DMS79 treated with DMSO at 0.1 percent for 48 hours (cell line): Measurements from ENCODE around the gene HMGA1.
"Not testable (repeated sequence)": the region's sequence is repeated elsewhere in the genome, so short reads cannot be mapped to it uniquely, and the experiment has no call there.

ENCODE experiments used
- DNase-seq: peaks from one replicate; lab custom pipeline; 2025; lab: John Stamatoyannopoulos, UW

Gene HMGA1

GRCh38 chr6:34260576-34261267 is 24.0 kb downstream of the HMGA1 start:
- DNase-seq: no peak

DNA sequence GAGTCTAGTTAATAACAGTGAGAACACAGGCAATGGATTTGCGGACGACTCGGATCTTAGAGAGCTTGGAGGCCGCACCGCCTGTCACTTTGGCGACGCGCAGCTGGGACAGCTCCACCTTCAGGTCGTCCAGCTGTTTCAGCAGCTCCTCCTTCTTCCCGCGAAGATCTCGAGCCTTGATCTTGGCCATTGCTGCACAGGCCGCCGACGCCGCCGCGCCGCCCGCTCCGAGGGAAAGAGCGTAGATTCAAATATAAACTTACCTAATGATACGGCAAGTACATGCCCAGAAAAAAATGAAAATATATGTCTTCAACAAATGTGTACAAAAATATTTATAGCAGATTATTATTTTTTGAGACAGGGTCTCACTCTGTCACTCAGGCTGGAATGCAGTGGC is 26.8 kb downstream of the HMGA1 start:
- not testable (repeated sequence) for DNase-seq

DNA sequence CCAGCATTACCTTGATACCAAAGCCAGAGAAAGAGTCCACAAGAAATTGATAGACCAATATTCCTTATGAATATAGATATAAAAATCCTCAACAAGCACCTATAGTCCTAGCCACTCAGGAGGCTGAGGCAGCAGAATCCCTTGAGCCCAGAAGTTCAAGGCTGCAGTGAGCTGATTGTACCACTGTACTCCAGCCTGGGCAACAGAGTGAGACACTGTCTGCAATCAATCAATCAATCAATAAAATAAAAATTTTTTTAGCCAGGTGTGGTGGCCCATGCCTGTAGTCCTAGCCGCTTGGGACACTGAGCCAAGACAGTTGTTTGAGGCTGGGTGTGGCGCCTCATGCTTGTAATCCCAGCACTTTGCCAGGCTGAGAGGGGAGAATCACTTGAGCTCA is 31.1 kb downstream of the HMGA1 start:
- no peak for DNase-seq

DNA sequence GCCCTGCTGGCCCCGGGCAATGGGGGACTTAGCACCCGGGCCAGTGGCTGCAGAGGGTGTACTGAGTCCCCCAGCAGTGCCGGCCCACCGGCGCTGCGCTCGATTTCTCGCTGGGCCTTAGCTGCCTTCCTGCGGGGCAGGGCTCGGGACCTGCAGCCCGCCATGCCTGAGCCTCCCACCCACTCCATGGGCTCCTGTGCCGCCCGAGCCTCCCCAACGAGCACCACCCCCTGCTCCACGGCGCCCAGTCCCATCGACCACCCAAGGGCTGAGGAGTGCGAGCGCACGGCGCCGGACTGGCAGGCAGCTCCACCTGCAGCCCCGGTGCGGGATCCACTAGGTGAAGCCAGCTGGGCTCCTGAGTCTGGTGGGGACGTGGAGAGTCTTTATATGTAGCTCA is 32.5 kb downstream of the HMGA1 start:
- DNase-seq: not testable (repeated sequence)

DNA sequence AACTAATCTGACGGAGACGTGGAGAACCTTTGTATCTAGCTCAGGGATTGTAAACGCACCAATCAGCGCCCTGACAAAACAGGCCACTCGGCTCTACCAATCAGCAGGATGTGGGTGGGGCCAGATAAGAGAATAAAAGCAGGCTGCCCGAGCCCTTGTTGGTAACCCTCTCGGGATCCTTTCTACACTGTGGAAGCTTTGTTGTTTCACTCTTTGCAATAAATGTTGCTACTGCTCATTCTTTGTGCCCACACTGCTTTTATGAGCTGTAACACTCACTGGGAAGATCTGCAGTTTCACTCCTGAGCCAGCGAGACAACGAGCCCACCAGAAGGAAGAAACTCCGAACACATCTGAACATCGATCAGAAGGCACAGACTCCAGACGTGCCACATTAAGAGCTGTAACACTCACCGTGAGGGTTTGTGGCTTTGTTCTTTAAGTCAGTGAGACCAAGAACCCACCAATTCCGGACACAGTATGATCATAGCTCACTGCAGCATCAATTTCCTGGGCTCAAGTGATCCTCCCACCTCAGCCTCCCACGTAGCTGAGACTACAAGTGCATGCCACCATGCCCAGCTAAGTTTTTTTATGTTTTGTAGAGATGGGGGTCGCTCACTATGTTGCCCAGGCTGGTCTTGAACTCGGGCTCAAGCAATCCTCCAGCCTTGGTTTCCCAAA is 33.1 kb downstream of the HMGA1 start:
- DNase-seq: not testable (repeated sequence)

- no peak for DNase-seq
Measured at GRCh38 chr6:34272013-34272926, 35.6 kb downstream of the HMGA1 start.

- no peak for DNase-seq
Measured at GRCh38 chr6:34273242-34273805, 36.7 kb downstream of the HMGA1 start.

GRCh38 chr6:34274129-34274528 is 37.5 kb downstream of the HMGA1 start:
- DNase-seq: no peak

DNA sequence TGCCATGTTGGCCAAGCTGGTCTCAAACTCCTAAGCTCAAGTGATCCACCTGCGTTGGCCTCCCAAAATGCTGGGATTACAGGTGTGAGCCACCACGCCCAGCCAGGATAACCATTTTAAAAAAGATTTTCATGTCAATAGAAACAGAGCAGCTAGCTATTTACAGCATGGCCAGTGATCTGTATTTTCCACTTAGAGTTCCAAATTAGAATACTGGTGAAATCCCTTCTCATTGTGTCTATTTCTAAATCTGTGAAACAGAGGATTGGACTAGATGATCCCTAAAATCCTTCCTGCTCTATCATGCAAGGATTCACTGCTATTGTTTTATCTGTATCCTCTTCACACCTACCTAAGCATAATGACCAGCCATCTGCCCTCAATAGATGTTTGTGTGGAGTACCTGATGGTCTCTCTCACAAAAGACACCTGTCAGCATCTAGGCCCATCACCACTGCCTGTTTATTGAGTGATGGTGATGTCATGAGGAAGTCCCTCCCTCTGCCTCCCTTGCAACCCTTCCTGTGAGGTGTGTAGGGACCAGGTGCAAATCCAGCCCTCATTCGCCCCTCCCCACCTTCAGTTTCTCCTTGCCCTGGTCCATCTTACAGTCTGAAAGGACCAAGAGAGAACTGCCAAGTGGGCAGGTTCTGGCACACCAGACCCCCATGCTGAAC is 38.6 kb downstream of the HMGA1 start:
- no peak for DNase-seq

- no peak for DNase-seq
Measured at GRCh38 chr6:34276191-34276590, 39.5 kb downstream of the HMGA1 start.

- no peak for DNase-seq
Measured at GRCh38 chr6:34276881-34277762, 40.4 kb downstream of the HMGA1 start.

DNA sequence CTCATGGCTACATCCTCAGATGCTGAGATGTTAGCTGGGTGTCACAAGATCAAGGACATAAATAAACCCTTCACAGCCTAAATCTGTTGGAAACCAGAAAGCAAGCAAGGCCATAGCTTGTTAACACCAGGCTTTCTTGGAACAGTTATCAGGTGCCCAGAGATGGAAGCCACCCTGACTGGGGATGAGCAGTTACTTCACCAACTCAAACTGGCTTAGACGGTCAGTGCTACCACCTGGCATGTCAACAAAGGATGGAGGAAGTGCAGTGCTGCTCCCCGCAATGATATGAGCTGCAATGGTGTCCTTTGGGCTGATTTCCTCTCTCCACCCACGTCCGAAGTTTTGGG is 41.1 kb downstream of the HMGA1 start:
- DNase-seq: no peak

DNA sequence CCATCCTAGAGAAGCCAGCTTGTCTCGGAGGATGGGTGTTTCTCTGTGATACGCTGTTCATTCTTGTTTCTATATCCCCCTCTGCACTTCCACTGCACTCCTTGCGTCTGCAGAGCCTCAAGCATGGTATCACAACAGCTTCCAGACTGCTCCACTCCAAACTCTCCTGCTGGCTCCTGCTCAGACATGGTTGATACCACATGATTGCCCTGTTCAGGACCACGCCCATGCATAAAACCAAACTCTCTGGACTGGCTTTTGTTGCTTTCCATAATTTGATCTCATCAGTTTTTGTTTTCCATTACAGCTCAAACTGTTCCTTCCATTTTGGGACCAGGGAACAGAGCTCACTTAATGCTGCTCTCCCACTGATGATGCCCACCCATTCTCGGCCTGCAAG is 42.2 kb downstream of the HMGA1 start:
- DNase-seq: no peak

- DNase-seq: no peak
Measured at GRCh38 chr6:34280216-34280615, 43.5 kb downstream of the HMGA1 start.

GRCh38 chr6:34281702-34282334 is 45.1 kb downstream of the HMGA1 start:
- no peak for DNase-seq

- DNase-seq: no peak
Measured at GRCh38 chr6:34284563-34285447, 48.1 kb downstream of the HMGA1 start.

- DNase-seq: no peak
Measured at GRCh38 chr6:34285448-34286164, 48.9 kb downstream of the HMGA1 start.

GRCh38 chr6:34288581-34288980 is 51.9 kb downstream of the HMGA1 start:
- DNase-seq: no peak

GRCh38 chr6:34289137-34289536 is 52.5 kb downstream of the HMGA1 start:
- DNase-seq: no peak
